ENCODE results near the gene ARFIP1. TPM values are rescaled to one million over a fixed set of nuclear protein-coding genes. Genes with fewer than 3 reads are reported as not detected.

ARFIP1 gene
- total and polyA plus RNA-seq, 12 donors: 7.4 to 18.7 (median 14.9) TPM

- H3K36me3 ChIP-seq: no peaks in the 10 kb centered on the region
- ATAC-seq (no peak), DNase-seq (no peak)
- TF ChIP-seq CTCF (IDR thresholded peaks at IDR 0.05): no peak
- intact Hi-C loops (cut with DNase I): no loop called here
- peaks cover 0 to 59% (median 43%) of the 10 kb centered on the region in 7 donors for H3K27me3 ChIP-seq
- peaks cover 0 to 27% (median 16%) of the 10 kb centered on the region in 9 donors for H3K4me1 ChIP-seq
- 75% methylated on average over 1 of the region's 1 CpG for WGBS, 2 donors
- no peaks in the 10 kb centered on the region for H3K9me3 ChIP-seq
- H3K27ac ChIP-seq: no peak overlapping the region
- H3K4me3 ChIP-seq: no peak overlapping the region
Observed at GRCh38 chr4:152941411-152941810, 161.7 kb downstream of the ARFIP1 start.

GRCh38 chr4:152942346-152942745 lies 162.6 kb downstream of the ARFIP1 start:
- no peak overlapping the region for H3K27ac ChIP-seq
- no peak for TF ChIP-seq CTCF (IDR thresholded peaks at IDR 0.05)
- intact Hi-C loops (cut with DNase I): no loop called here
- H3K27me3 ChIP-seq: peaks cover 0 to 49% (median 34%) of the 10 kb centered on the region in 7 donors
- ATAC-seq (no peak), DNase-seq (no peak)
- 95% methylated on average over 2 of the region's 2 CpGs for WGBS, 2 donors
- H3K9me3 ChIP-seq: no peaks in the 10 kb centered on the region
- peaks cover 0 to 18% (median 7%) of the 10 kb centered on the region in 9 donors for H3K4me1 ChIP-seq
- H3K36me3 ChIP-seq: no peaks in the 10 kb centered on the region
- H3K4me3 ChIP-seq: no peak overlapping the region

- DNase-seq: no peak
- Histone ChIP-seq H3K4me3 (no peak overlapping the region), H3K4me1 (peaks cover 0 to 7% (median 0%) of the 10 kb centered on the region in 9 donors), H3K27me3 (peaks cover 0 to 40% (median 31%) of the 10 kb centered on the region in 7 donors), H3K9me3 (no peaks in the 10 kb centered on the region), H3K27ac (peak overlapping the region in 1 of 10 donors; percentile 34), H3K36me3 (no peaks in the 10 kb centered on the region)
- TF ChIP-seq CTCF (IDR thresholded peaks at IDR 0.05): no peak
- intact Hi-C loops (cut with DNase I): no loop called here
- WGBS, 2 donors: 74% methylated on average over 6 of the region's 6 CpGs
- peak in 5 of 8 donors; percentile 41 to 85 (median 50) for ATAC-seq
Observed at GRCh38 chr4:152943672-152944071, 163.9 kb downstream of the ARFIP1 start.

GRCh38 chr4:152944666-152945320 lies 165.0 kb downstream of the ARFIP1 start:
- no peaks in the 10 kb centered on the region for H3K9me3 ChIP-seq
- no peaks in the 10 kb centered on the region for H3K36me3 ChIP-seq
- intact Hi-C loops (cut with DNase I): no loop called here
- H3K4me1 ChIP-seq: peaks cover 0 to 7% (median 0%) of the 10 kb centered on the region in 9 donors
- WGBS, 2 donors: 67 to 68% methylated on average over 4 of the region's 4 CpGs
- no peak overlapping the region for H3K27ac ChIP-seq
- DNase-seq: no peak
- no peak for TF ChIP-seq CTCF (IDR thresholded peaks at IDR 0.05)
- no peak overlapping the region for H3K4me3 ChIP-seq
- H3K27me3 ChIP-seq: peaks cover 0 to 39% (median 25%) of the 10 kb centered on the region in 7 donors
- no peak for ATAC-seq

All from heart right ventricle (tissue), 16 donors.